HG02852 (cell line): Measurements from ENCODE around the gene ARFIP1.
"Not testable (repeated sequence)": the region's sequence is repeated elsewhere in the genome, so short reads cannot be mapped to it uniquely, and the experiment has no call there.

Experiments
- ATAC-seq: cut with Tn5 transposase; IDR thresholded peaks from one replicate; pipeline ENCODE4 v1.9.1; 2021; ENCODE audit warnings: mild to moderate bottlenecking, moderate library complexity; ENCODE audit not compliant: unreplicated experiment

Gene ARFIP1

GRCh38 chr4:152779513-152780266, at the start of gene ARFIP1, which contains the start of gene TIGD4:
Gene ARFIP1 (plus strand): TSS chr4:152779954. CDS start chr4:152829634, 49,680 bp downstream.
Gene TIGD4 (minus strand): TSS chr4:152779730. CDS start chr4:152771004, 8,726 bp downstream.
- ATAC-seq: peak; percentile 93

- no peak for ATAC-seq
These were observed 47.8 kb upstream of the ARFIP1 start for GRCh38 chr4:152731997-152732396.

GRCh38 chr4:152734015-152734698, 45.6 kb upstream of the ARFIP1 start:
- ATAC-seq: no peak

GRCh38 chr4:152734699-152735050, 45.1 kb upstream of the ARFIP1 start:
- no peak for ATAC-seq

- no peak for ATAC-seq
These were observed 44.3 kb upstream of the ARFIP1 start for GRCh38 chr4:152735396-152735859.

GRCh38 chr4:152735906-152736305, 43.8 kb upstream of the ARFIP1 start:
- ATAC-seq: no peak

- ATAC-seq: no peak
These were observed 40.9 kb upstream of the ARFIP1 start for GRCh38 chr4:152738827-152739226.

- ATAC-seq: no peak
These were observed 32.3 kb upstream of the ARFIP1 start for GRCh38 chr4:152747444-152747843.

GRCh38 chr4:152748619-152749018, 31.1 kb upstream of the ARFIP1 start:
- no peak for ATAC-seq

GRCh38 chr4:152763796-152764195, 16.0 kb upstream of the ARFIP1 start:
- no peak for ATAC-seq

- ATAC-seq: not testable (repeated sequence)
These were observed 14.6 kb upstream of the ARFIP1 start for GRCh38 chr4:152765069-152765737.

GRCh38 chr4:152771741-152772533, 7.8 kb upstream of the ARFIP1 start:
- peak; percentile 86 for ATAC-seq

GRCh38 chr4:152773339-152773738, 6.4 kb upstream of the ARFIP1 start:
- ATAC-seq: no peak

- no peak for ATAC-seq
These were observed 5.8 kb upstream of the ARFIP1 start for GRCh38 chr4:152773953-152774352.

GRCh38 chr4:152776352-152776751, 3.4 kb upstream of the ARFIP1 start:
- ATAC-seq: no peak

- no peak for ATAC-seq
These were observed 2.3 kb upstream of the ARFIP1 start for GRCh38 chr4:152777488-152777887.

- peak; percentile 24 for ATAC-seq
These were observed 870 bp upstream of the ARFIP1 start for GRCh38 chr4:152778656-152779512.

GRCh38 chr4:152780267-152780778, 569 bp downstream of the ARFIP1 start:
- ATAC-seq: no peak

- ATAC-seq: no peak
These were observed 5.0 kb downstream of the ARFIP1 start for GRCh38 chr4:152784490-152785350.
